ENCODE measurements around the gene RTP2.

The RTP2 gene

GRCh38 chr3:187705164-187705563 lies 2.8 kb upstream of the RTP2 start:
- Histone ChIP-seq H3K36me3 (replicated peaks) (no peaks in the 10 kb centered on the region), H3K27me3 (replicated peaks) (no peaks in the 10 kb centered on the region), H3K4me3 (ENCODE audit: low read depth, low read length) (no peak overlapping the region), H3K27ac (no peak overlapping the region)
- DNase-seq, result peak; percentile 33
- in situ Hi-C loops (cut with HindIII; ENCODE audit: low pct_ligation_motif_present, low sequenced_read_pairs), result no loop called here
- TF ChIP-seq, protein P1, sequence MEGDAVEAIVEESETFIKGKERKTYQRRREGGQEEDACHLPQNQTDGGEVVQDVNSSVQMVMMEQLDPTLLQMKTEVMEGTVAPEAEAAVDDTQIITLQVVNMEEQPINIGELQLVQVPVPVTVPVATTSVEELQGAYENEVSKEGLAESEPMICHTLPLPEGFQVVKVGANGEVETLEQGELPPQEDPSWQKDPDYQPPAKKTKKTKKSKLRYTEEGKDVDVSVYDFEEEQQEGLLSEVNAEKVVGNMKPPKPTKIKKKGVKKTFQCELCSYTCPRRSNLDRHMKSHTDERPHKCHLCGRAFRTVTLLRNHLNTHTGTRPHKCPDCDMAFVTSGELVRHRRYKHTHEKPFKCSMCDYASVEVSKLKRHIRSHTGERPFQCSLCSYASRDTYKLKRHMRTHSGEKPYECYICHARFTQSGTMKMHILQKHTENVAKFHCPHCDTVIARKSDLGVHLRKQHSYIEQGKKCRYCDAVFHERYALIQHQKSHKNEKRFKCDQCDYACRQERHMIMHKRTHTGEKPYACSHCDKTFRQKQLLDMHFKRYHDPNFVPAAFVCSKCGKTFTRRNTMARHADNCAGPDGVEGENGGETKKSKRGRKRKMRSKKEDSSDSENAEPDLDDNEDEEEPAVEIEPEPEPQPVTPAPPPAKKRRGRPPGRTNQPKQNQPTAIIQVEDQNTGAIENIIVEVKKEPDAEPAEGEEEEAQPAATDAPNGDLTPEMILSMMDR (IDR thresholded peaks at IDR 0.05; ENCODE audit: low read depth, low read length, missing control alignments), result no peak

DNA sequence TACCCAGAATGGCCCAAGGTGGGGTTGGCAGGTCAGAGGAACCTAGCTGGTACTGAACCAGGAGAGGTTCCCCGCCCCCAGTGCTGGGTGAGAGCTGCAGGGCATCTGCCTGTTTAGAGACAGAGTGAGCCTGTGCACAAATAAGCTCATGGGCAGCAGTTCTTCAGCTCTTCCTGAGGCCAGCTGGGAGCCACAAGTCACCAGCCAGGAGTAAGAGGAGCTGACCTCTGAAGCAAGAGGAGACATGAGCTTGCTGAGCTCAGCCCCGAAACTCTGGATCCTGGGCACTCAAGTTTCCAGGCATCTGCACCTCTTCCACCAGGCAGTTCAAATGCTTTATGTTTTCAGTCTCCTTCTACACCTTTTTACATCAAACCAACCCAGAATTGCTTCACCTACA lies 2.1 kb downstream of the RTP2 start:
- in situ Hi-C loops (cut with HindIII; ENCODE audit: low pct_ligation_motif_present, low sequenced_read_pairs), result no loop called here
- H3K4me3 ChIP-seq (ENCODE audit: low read depth, low read length), result no peak overlapping the region

DNA sequence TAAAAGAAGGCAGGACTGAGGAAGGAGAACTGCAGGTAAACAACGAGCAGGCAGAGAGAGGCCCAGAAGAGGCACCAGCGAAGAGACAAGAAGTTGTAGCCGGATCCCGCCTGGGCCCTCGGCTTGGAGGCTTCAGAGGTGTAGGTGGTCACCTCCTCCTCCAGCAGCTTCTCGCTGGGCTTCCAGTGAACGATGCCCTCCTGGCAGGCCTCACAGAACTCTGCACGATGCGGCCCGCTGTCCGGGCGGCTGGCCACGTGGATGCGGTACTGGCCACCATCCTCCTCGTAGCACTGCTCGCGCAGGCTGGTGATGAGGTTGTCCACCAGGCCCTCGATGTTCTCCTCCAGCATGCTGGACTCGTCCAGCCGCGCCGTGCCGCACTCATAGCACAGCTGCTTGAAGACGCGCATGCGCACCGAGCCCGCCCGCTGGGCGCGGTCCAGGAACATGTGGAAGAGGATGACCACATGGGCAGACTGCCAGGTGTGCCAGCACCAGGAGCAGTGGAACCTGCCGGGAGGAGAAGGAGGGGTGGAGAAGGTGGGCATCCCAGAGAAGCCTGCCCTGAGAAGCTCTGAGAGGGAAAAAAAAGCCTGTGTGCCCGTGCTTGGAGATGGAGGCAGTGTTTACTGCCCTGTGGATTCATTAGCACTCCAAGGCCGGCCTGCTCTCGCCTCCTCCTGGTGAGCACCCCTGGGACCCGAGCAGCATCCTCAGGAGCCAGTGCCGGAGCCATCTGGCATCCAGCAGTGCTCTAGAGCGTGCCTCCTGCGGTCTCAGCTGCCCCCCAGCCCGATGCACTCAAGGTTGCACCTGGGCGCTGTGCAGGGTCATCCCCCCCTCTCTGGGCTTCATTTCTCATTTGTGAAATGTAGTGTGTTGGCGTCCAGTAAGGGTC lies 3.6 kb downstream of the RTP2 start:
- Histone ChIP-seq H3K36me3 (replicated peaks) (no peaks in the 10 kb centered on the region), H3K4me3 (ENCODE audit: low read depth, low read length) (no peak overlapping the region), H3K27ac (no peak overlapping the region), H3K27me3 (replicated peaks) (peaks cover 7% of the 10 kb centered on the region)
- TF ChIP-seq, protein P1 (IDR thresholded peaks at IDR 0.05; ENCODE audit: low read depth, low read length, missing control alignments), result no peak
- in situ Hi-C loops (cut with HindIII; ENCODE audit: low pct_ligation_motif_present, low sequenced_read_pairs), result loop anchor here (25.0 kb wide), 1 partner anchor 486 kb away; no protein-coding TSS in a partner anchor
- DNase-seq, result no peak

More for the DNA sequence above, 2.1 kb downstream of the RTP2 start:
- H3K27me3 ChIP-seq (replicated peaks), result peaks cover 7% of the 10 kb centered on the region
- TF ChIP-seq, protein P1 (IDR thresholded peaks at IDR 0.05; ENCODE audit: low read depth, low read length, missing control alignments), result no peak
- no peaks in the 10 kb centered on the region for H3K36me3 ChIP-seq (replicated peaks)
- no peak overlapping the region for H3K27ac ChIP-seq
- DNase-seq, result no peak

DNA sequence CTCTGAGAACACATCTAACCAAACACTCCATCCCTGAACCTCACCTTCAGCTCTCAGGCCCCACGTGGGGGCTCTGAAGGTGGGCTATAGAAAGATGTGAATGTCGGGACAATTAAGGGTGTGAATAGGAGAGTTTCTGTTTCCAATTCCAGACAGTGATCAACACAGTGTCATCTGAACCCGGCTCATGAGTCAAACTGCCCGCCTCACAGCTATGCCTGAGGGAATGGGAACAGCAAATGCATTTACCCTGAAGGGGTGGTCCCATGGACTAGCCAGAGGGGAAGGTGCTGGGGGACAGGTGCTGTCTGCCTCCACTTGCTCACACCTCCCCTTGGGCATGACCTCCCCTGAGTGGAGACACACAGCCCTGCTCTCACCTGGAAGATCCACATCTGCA lies 6.3 kb downstream of the RTP2 start:
- no peak overlapping the region for H3K27ac ChIP-seq
- TF ChIP-seq, protein P1 (IDR thresholded peaks at IDR 0.05; ENCODE audit: low read depth, low read length, missing control alignments), result no peak
- no peak for DNase-seq
- H3K27me3 ChIP-seq (replicated peaks), result peaks cover 7% of the 10 kb centered on the region
- H3K4me3 ChIP-seq (ENCODE audit: low read depth, low read length), result no peak overlapping the region
- H3K36me3 ChIP-seq (replicated peaks), result no peaks in the 10 kb centered on the region
- in situ Hi-C loops (cut with HindIII; ENCODE audit: low pct_ligation_motif_present, low sequenced_read_pairs), result loop anchor here (25.0 kb wide), 1 partner anchor 484 kb away; no protein-coding TSS in a partner anchor

- Histone ChIP-seq H3K27me3 (replicated peaks) (peaks cover 7% of the 10 kb centered on the region), H3K27ac (no peak overlapping the region), H3K4me3 (ENCODE audit: low read depth, low read length) (no peak overlapping the region), H3K36me3 (replicated peaks) (no peaks in the 10 kb centered on the region)
- no peak for DNase-seq
- in situ Hi-C loops (cut with HindIII; ENCODE audit: low pct_ligation_motif_present, low sequenced_read_pairs), result loop anchor here (25.0 kb wide), 1 partner anchor 483 kb away; no protein-coding TSS in a partner anchor
- TF ChIP-seq, protein P1 (IDR thresholded peaks at IDR 0.05; ENCODE audit: low read depth, low read length, missing control alignments), result no peak
Measured at GRCh38 chr3:187695449-187695848, 6.9 kb downstream of the RTP2 start.
